Endothelial cell of umbilical vein (primary cell): ENCODE results near the gene DUSP16. TPM values are rescaled to one million over a fixed set of nuclear protein-coding genes. Genes with fewer than 3 reads are reported as not detected.

Experiments used
- BruUV-seq: library from RNA; stranded (reverse); fragments of 400-500 nt; replicated peaks from 2 replicates; lab custom pipeline; 2021; lab: Mats Ljungman, UMichigan
- CTCF ChIA-PET: fragments of 300-600, 350-600 bp; sonication (Branson Sonifier 250); formaldehyde crosslinking; loops from one replicate; lab custom pipeline; 2021; ENCODE audit warnings: antibody characterized with exemption, inconsistent platforms; lab: Charles Lee
- POLR2A ChIA-PET: fragments of 300-600, 350-600 bp; sonication (Branson Sonifier 250); formaldehyde crosslinking; loops from one replicate; lab custom pipeline; 2021; ENCODE audit warnings: antibody characterized with exemption, inconsistent platforms; lab: Charles Lee
- DNase-seq: peaks from one replicate; pipeline ENCODE4 v3.0.0-alpha.2; 2011; ENCODE audit warnings: low read depth, low spot score
- FAIRE-seq: peaks from 2 replicates; lab custom pipeline; 2011; peaks lifted over from hg19 to GRCh38; lab: Jason Lieb, UNC
- H2AFZ ChIP-seq: 2 replicates; pipeline ENCODE4 v1.6.0; 2012; ENCODE audit warnings: low read depth, low read length, control low read depth, inconsistent platforms
- H3K27ac ChIP-seq: 2 replicates; pipeline ENCODE4 v1.5.1; 2011; ENCODE audit warnings: low read depth, mild to moderate bottlenecking, control low read depth, low read length, moderate library complexity; ENCODE audit not compliant: insufficient read depth
- H3K27me3 ChIP-seq, 2 experiments: 2 replicates each; pipeline versions ENCODE4 v1.6.0 to v1.6.1; 2011; ENCODE audit warnings: low read length in 2 of 2, mixed read lengths in 1 of 2; ENCODE audit not compliant: control insufficient read depth in 2 of 2, insufficient read depth in 2 of 2
- H3K36me3 ChIP-seq, 2 experiments: 2 replicates in 1 of 2; 3 replicates in 1 of 2; pipeline ENCODE4 v1.5.1; 2011; ENCODE audit warnings: low read length in 2 of 2, mild to moderate bottlenecking in 1 of 2, moderate library complexity in 1 of 2; ENCODE audit not compliant: control insufficient read depth in 2 of 2, insufficient read depth in 2 of 2; ENCODE audit errors: extremely low read depth in 1 of 2
- H3K4me1 ChIP-seq: 3 replicates; pipeline ENCODE4 v1.5.1; 2011; ENCODE audit warnings: mild to moderate bottlenecking, low read length; ENCODE audit not compliant: control insufficient read depth, insufficient read depth; ENCODE audit errors: extremely low read depth
- H3K4me2 ChIP-seq: 2 replicates; pipeline ENCODE4 v1.6.1; 2011; ENCODE audit warnings: low read length, control low read depth, mixed read lengths; ENCODE audit not compliant: insufficient read depth
- H3K4me3 ChIP-seq, 3 experiments: fragments of 200-600 bp in 1 of 3; sonication (generic), shearing (Covaris generic) in 1 of 3; replicated peaks in 1 of 3; 2 replicates each; pipeline ENCODE4 v1.5.1; 2011 to 2016; ENCODE audit warnings: control low read depth in 3 of 3, low read length in 3 of 3, mild to moderate bottlenecking in 2 of 3, inconsistent platforms in 1 of 3, low read depth in 1 of 3, moderate library complexity in 1 of 3; ENCODE audit not compliant: insufficient read depth in 1 of 3
- H3K79me2 ChIP-seq: 2 replicates; pipeline ENCODE4 v1.6.0; 2012; ENCODE audit warnings: low read length, inconsistent platforms; ENCODE audit not compliant: control insufficient read depth, insufficient read depth
- H3K9ac ChIP-seq: replicated peaks from 2 replicates; pipeline ENCODE3; 2011; ENCODE audit warnings: low read length, control low read depth; ENCODE audit not compliant: insufficient read depth; ENCODE audit errors: extremely low read depth
- H3K9me1 ChIP-seq: replicated peaks from 3 replicates; pipeline ENCODE4 v1.6.0; 2011; ENCODE audit warnings: mild to moderate bottlenecking, low read length; ENCODE audit not compliant: control insufficient read depth, insufficient read depth; ENCODE audit errors: extremely low read depth
- H3K9me3 ChIP-seq: replicated peaks from 2 replicates; pipeline ENCODE4 v1.5.1; 2012; ENCODE audit warnings: low read length, inconsistent platforms; ENCODE audit not compliant: control insufficient read depth, insufficient read depth
- H4K20me1 ChIP-seq: replicated peaks from 2 replicates; pipeline ENCODE3; 2011; ENCODE audit warnings: mild to moderate bottlenecking, low read length; ENCODE audit not compliant: control insufficient read depth, insufficient read depth; ENCODE audit errors: extremely low read depth
- CTCF ChIP-seq, 2 donors: IDR thresholded peaks; 1 replicate in 1 of 2; 2 replicates in 1 of 2; pipeline ENCODE4 v1.5.1; 2011; ENCODE audit warnings: low read length in 2 of 2, mild to moderate bottlenecking in 2 of 2, moderate library complexity in 2 of 2, control low read depth in 1 of 2, inconsistent platforms in 1 of 2, low read depth in 1 of 2; ENCODE audit not compliant: insufficient read depth in 1 of 2; ENCODE audit errors: extremely low read depth in 1 of 2
- EZH2 ChIP-seq: IDR thresholded peaks from 2 replicates; pipeline ENCODE4 v1.6.1; 2012; ENCODE audit warnings: borderline replicate concordance, low read depth, mild to moderate bottlenecking, moderate library complexity, low read length, inconsistent platforms; ENCODE audit not compliant: severe bottlenecking
- FOS ChIP-seq: IDR thresholded peaks from 2 replicates; pipeline ENCODE4 v1.6.1; 2011; ENCODE audit warnings: mild to moderate bottlenecking, low read length, moderate library complexity, borderline replicate concordance; ENCODE audit not compliant: insufficient read depth
- GATA2 ChIP-seq: IDR thresholded peaks from 2 replicates; pipeline ENCODE4 v1.7.0; 2011; ENCODE audit warnings: low read depth, mild to moderate bottlenecking, moderate library complexity, mixed read lengths, low read length; ENCODE audit not compliant: insufficient read length, insufficient read depth
- JUN ChIP-seq: IDR thresholded peaks from 2 replicates; pipeline ENCODE4 v1.6.1; 2011; ENCODE audit warnings: borderline replicate concordance, low read depth; ENCODE audit not compliant: insufficient read length, insufficient read depth
- MAX ChIP-seq: IDR thresholded peaks from 2 replicates; pipeline ENCODE4 v1.6.1; 2011; ENCODE audit not compliant: insufficient read depth, insufficient read length
- MYC ChIP-seq: IDR thresholded peaks from one replicate; pipeline ENCODE4 v1.6.1; 2011; ENCODE audit warnings: mild to moderate bottlenecking, low read depth, low read length
- POLR2A ChIP-seq: IDR thresholded peaks from 2 replicates; pipeline ENCODE4 v1.6.1; 2012; ENCODE audit warnings: low read depth, mild to moderate bottlenecking, control low read depth, low read length
- POLR2AphosphoS5 ChIP-seq: IDR thresholded peaks from 2 replicates; pipeline ENCODE4 v1.6.1; 2012; ENCODE audit warnings: low read depth, mild to moderate bottlenecking, control low read depth, low read length, moderate library complexity; ENCODE audit not compliant: insufficient read depth
- dilution Hi-C: fragments of 300-500 bp; cut with MboI; formaldehyde crosslinking; loops from one replicate; pipeline ENCODE4 v1.15.0; 2019; ENCODE audit warnings: low sequenced_read_pairs; ENCODE audit not compliant: extremely low pct_ligation_motif_present
- intact Hi-C: fragments of 100-400 bp; cut with micrococcal nuclease; formaldehyde crosslinking; loops from one replicate; pipeline ENCODE4 v1.10.0; 2022
- polyA plus RNA-seq, 4 experiments: library from polyadenylated mRNA; depleted of rRNA in 3 of 4; stranded (reverse) in 3 of 4; unstranded in 1 of 4; fragments of >200 nt; gene quantifications; 2 replicates each; pipeline versions ENCODE4 v1.2.1 to v1.2.3, GENCODE V29; 2011 to 2012; ENCODE audit warnings: missing spikeins in 1 of 4
- total RNA-seq: library from RNA; stranded (reverse); gene quantifications from 2 replicates; pipeline ENCODE4 v1.2.3, GENCODE V29; 2021

DUSP16 gene
- total and polyA plus RNA-seq, 2 donors (not counting 3 experiments of a cell fraction or from before 2014, with no cell fraction given), result 7.4 to 19.5 TPM

GRCh38 chr12:12592930-12593329 lies 30.3 kb upstream of the DUSP16 start:
- no peak for DNase-seq
- H3K4me1 ChIP-seq, result no peaks in the 10 kb centered on the region
- H3K4me2 ChIP-seq, result no peak overlapping the region
- no peak overlapping the region for H2AFZ ChIP-seq
- H3K9ac ChIP-seq, result no peak overlapping the region
- no peaks in the 10 kb centered on the region for H3K79me2 ChIP-seq
- FAIRE-seq, result no peak
- no peak for TF ChIP-seq CTCF (IDR thresholded peaks at IDR 0.05; ENCODE audit: extremely low read depth in 1 of 2, insufficient read depth in 1 of 2, low read depth in 1 of 2, low read length in 2 of 2)
- no peak for TF ChIP-seq MAX
- TF ChIP-seq JUN, result no peak
- no peak for TF ChIP-seq POLR2AphosphoS5
- TF ChIP-seq POLR2A, result no peak
- TF ChIP-seq FOS, result no peak
- TF ChIP-seq MYC, result no peak
- TF ChIP-seq EZH2, result no peak
- no peak for TF ChIP-seq GATA2
- dilution Hi-C loops, result no loop called here
- H3K9me3 ChIP-seq, result no peaks in the 10 kb centered on the region
- H3K9me1 ChIP-seq, result no peaks in the 10 kb centered on the region
- H3K4me3 ChIP-seq, result no peak overlapping the region
- intact Hi-C loops, result no loop called here
- peaks cover 3 to 4% of the 10 kb centered on the region in 2 experiments for H3K27me3 ChIP-seq
- CTCF ChIA-PET, result interaction anchor here (1.1 to 2.1 kb wide), 5 partner anchors 9 to 62 kb away, joined by 3 to 8 read pairs (median 3); partner anchors contain the start of gene DUSP16
- H4K20me1 ChIP-seq, result no peaks in the 10 kb centered on the region
- BruUV-seq, result no TSS peak
- H3K36me3 ChIP-seq, result no peaks in the 10 kb centered on the region
- POLR2A ChIA-PET, result no interaction called here
- no peak overlapping the region for H3K27ac ChIP-seq
